Choroid plexus epithelial cell (primary cell): Measurements from ENCODE around the gene CIT.

ENCODE experiments used
- DNase-seq: peaks from one replicate; pipeline ENCODE4 v3.0.0-alpha.2; 2010; ENCODE audit warnings: low read depth
- H3K4me3 ChIP-seq: 2 replicates; pipeline ENCODE4 v1.5.1; 2011; ENCODE audit warnings: low read depth, mild to moderate bottlenecking, control low read depth, low read length, moderate library complexity
- TF ChIP-seq, protein P1 (sequence below): conservative IDR thresholded peaks from 2 replicates; pipeline ENCODE4 v1.5.1; 2011; ENCODE audit warnings: low read depth, mild to moderate bottlenecking, control low read depth, inconsistent platforms, low read length, moderate library complexity

The CIT gene

DNA sequence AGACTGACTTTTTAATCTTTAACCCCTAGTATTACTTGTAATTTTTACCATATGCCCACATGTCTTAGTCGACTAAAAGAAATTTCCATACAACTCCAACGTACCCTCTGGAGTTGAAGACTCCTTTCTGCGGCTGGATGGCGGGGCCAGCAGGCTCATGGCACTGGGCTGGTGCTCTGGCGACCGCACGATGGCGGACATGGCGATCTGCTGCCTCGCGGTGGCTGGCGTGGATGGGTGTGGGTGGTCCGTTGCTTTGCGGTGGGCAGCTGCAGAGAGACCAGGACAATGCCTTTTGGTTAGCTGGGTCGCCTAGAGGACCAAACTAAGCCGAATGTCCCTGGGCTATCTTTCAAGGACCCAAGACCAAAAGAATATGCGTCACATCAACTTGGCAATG is 159.0 kb downstream of the CIT start:
- no peak for DNase-seq
- no peak overlapping the region for H3K4me3 ChIP-seq
- TF ChIP-seq, protein P1, sequence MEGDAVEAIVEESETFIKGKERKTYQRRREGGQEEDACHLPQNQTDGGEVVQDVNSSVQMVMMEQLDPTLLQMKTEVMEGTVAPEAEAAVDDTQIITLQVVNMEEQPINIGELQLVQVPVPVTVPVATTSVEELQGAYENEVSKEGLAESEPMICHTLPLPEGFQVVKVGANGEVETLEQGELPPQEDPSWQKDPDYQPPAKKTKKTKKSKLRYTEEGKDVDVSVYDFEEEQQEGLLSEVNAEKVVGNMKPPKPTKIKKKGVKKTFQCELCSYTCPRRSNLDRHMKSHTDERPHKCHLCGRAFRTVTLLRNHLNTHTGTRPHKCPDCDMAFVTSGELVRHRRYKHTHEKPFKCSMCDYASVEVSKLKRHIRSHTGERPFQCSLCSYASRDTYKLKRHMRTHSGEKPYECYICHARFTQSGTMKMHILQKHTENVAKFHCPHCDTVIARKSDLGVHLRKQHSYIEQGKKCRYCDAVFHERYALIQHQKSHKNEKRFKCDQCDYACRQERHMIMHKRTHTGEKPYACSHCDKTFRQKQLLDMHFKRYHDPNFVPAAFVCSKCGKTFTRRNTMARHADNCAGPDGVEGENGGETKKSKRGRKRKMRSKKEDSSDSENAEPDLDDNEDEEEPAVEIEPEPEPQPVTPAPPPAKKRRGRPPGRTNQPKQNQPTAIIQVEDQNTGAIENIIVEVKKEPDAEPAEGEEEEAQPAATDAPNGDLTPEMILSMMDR, result no peak

DNA sequence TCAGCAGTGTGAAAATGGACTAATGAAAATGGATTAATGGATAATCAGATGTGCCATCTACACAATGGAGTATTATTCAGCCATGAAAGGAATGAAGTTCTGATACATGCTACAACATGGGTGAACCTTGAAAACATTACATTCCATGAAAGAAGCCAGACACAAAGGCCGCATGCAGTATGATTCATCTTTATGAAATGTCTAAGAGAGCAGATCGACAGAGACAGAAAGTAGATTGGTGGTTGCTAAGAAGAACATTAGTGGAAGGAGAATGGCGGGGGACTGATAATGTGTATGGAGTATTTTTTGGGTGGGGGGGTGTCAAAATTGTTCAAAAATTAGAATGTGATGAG is 161.9 kb downstream of the CIT start:
- DNase-seq, result peak; percentile 77
- TF ChIP-seq, protein P1, result no peak
- no peak overlapping the region for H3K4me3 ChIP-seq

DNA sequence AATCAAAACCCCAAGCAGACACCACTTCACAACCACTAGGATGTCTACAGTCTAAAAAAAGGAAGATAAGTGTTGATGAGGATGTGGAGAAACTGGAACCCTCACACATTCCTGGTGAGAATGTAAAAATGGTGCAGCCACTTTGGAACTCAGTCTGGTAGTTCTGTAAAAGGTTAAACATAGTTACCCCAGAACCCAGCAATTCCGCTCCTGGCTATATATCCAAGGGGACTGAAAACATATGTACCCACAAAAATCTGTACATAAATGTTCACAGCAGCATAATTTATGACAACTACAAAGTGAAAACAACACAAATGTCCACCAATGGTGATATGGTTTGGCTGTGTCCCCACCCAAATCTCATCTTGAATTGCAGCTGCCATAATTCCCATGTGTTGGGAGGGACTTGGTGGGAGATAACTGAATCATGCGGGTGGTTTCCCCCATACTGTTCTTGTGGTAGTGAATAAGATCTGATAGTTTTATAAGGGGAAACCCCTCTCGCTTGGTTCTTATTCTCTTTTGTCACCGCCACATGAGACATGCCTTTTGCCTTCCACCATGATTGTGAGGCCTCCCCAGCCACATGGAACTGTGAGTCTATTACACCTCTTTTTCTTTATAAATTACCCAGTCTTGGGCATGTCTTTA is 162.4 kb downstream of the CIT start:
- TF ChIP-seq, protein P1, result no peak
- no peak overlapping the region for H3K4me3 ChIP-seq
- DNase-seq, result no peak

DNA sequence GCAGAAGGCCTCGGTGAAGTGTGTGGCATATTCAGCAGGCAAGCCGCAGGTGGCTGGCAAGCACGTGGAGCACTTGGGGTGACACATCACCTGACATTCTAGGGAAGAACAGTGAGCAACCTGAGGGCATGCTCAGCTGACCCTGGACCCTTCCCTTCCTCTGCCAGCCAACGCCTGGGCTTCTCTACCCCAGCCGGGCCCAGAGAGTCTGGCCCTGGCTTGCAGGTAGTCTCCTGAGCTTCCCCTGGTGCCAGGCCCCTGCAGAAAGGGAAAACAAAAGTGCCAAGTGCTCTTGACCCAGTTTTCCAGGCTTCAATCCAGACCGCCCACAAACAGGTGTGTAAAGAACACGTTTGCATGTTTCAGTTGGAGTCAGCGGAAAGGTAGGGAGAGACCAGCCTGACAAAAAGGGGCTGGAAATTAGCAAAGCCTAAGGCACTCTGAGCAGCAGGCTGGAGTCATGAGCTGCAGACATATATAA is 163.5 kb downstream of the CIT start:
- no peak for DNase-seq
- no peak overlapping the region for H3K4me3 ChIP-seq
- TF ChIP-seq, protein P1, result no peak

DNA sequence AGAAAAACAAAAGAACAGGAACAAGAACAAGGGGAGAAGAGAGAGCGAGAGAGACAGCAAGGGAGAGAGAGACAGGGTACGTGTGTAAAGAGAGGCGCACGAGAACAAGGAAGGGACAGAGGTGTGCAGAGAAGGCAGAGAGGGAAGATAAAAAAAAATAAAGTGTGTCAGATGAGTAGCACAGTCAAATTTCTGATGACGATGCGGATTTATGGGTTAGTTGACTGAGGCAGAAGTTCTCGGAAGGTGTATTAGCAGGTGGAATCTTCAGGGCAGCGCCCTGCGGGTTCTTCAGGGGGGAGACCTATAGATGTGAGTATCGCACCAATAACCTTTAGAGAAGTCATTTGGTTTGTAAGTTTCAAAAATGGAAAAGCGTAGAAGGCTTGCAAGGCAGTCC is 164.4 kb downstream of the CIT start:
- no peak for DNase-seq
- no peak overlapping the region for H3K4me3 ChIP-seq
- TF ChIP-seq, protein P1, result no peak

DNA sequence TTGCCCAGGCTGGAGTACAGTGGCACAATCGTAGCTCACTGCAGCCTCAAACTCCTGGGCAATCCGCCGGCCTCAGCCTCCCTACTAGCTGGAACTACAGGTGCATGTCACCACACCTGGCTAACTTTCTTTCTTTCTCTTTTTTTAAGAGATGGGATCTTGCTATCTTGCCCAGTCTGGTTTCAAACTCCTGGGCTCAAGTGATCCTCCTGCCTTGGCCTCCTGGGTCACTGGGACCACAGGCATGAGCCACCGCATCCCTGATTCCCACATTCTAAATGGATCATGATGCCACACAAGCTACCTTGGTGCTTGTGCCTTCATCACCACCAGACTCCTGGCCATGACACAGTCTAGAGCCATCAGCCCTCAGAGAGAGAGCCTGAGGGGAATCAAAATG is 165.4 kb downstream of the CIT start:
- no peak for DNase-seq
- no peak overlapping the region for H3K4me3 ChIP-seq
- TF ChIP-seq, protein P1, result no peak

DNA sequence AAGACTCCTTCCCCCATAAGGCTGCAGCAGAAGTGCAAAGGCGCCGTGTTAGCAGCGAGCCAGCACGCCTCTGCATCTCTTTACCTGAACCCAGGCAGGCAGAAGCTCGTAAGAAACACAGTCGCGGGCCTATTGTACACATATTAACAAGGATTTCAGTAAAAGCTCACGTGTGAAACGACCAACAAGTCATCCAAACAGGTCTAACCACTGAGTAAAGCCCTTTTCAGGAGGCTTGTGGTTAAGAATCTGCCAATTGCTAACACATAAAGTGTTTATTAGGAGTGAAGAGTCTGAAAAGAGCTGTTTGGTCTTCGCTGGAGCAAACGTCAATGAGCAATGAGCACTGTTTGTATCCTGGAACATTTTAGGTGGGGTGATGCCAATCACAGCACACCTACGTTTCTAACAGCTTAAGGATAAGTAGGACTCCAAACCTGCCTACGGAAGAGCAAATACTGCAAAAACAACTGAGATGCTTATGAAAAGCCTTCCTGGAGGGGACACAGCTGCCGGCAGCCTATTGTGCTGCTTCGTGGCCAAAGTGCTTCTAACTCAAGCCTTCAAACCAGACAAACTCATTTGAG is 166.1 kb downstream of the CIT start:
- no peak overlapping the region for H3K4me3 ChIP-seq
- TF ChIP-seq, protein P1, result no peak
- DNase-seq, result no peak
